ENCODE data around the gene CDH13. TPM values are rescaled to one million over a fixed set of nuclear protein-coding genes. Genes with fewer than 3 reads are reported as not detected.

CDH13 gene
- total RNA-seq, 2 donors from 2014 or later: 2.4 to 6.3 TPM

DNA sequence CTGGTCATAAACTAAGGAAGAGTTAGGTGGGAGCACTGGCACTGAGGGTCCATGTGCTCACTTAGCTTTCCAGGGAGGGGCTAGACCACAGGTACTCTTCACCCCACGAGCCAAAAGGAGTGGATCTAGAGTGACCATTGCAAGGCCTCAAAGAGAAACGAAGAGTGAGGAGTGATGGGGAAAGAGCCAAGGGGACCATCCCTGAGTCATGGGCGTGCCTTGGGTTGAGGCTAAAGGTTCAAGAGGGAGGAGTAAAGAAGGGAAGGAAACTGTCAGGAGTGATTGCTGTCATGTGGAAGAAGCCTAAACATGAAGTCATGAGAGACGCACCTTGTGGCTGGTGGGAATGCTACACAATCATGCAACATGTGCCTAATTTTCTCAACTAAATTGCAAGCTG lies 141.0 kb downstream of the CDH13 start:
- H3K36me3 ChIP-seq: no peaks in the 10 kb centered on the region
- intact Hi-C loops (cut with DNase I): no loop called here
- no peak for DNase-seq
- H3K4me3 ChIP-seq: no peak overlapping the region
- H3K27ac ChIP-seq: no peak overlapping the region
- no peak overlapping the region for H3K9ac ChIP-seq (ENCODE audit: low read depth in 2 of 2, low read length in 2 of 2)
- TF ChIP-seq, protein P1, sequence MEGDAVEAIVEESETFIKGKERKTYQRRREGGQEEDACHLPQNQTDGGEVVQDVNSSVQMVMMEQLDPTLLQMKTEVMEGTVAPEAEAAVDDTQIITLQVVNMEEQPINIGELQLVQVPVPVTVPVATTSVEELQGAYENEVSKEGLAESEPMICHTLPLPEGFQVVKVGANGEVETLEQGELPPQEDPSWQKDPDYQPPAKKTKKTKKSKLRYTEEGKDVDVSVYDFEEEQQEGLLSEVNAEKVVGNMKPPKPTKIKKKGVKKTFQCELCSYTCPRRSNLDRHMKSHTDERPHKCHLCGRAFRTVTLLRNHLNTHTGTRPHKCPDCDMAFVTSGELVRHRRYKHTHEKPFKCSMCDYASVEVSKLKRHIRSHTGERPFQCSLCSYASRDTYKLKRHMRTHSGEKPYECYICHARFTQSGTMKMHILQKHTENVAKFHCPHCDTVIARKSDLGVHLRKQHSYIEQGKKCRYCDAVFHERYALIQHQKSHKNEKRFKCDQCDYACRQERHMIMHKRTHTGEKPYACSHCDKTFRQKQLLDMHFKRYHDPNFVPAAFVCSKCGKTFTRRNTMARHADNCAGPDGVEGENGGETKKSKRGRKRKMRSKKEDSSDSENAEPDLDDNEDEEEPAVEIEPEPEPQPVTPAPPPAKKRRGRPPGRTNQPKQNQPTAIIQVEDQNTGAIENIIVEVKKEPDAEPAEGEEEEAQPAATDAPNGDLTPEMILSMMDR (IDR thresholded peaks at IDR 0.05): no peak
- no peaks in the 10 kb centered on the region for H3K27me3 ChIP-seq
- H3K4me1 ChIP-seq: no peaks in the 10 kb centered on the region
- H3K9me3 ChIP-seq: no peaks in the 10 kb centered on the region

DNA sequence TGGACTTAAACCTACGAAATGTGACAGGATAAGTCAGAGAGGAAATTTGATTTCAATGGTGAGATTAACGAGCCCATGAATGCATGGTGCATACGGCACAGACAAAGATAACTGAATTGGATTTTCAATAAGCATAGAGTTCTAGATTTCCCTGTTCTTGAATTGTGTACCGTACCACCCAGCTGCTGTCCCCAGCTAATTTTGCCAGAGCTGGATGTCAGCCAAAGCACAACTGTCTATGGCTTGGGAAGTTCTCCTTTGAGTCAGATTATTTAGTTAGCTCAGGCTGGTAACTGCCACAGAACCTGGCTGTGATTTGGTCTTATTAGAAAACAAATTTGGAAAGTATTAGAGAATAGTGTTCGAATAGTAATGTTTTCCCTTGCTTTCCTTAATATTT lies 143.1 kb downstream of the CDH13 start:
- Histone ChIP-seq H3K4me3 (no peak overlapping the region), H3K9me3 (no peaks in the 10 kb centered on the region), H3K36me3 (no peaks in the 10 kb centered on the region), H3K27ac (no peak overlapping the region), H3K27me3 (no peaks in the 10 kb centered on the region), H3K9ac (ENCODE audit: low read depth in 2 of 2, low read length in 2 of 2) (no peak overlapping the region), H3K4me1 (no peaks in the 10 kb centered on the region)
- intact Hi-C loops (cut with DNase I): no loop called here
- TF ChIP-seq, protein P1 (IDR thresholded peaks at IDR 0.05): no peak
- no peak for DNase-seq

DNA sequence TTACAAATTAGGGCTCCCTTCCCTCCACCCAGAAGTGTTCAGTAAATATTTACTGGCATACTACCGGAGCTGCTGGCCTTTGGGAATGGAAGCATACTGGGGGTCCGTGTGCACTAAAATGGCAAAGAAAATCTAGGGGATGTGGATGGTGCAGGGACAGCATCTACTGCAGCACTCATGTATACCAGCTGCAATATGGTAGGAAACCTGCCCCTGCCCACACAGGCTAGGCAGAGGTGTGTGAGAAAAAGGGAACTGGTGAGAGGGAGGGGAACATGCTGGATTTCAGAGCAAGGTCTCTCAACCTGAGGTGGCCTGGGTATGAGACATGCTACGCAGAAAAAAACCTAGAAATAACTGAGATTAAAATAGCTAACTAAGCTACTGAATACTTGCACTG lies 145.4 kb downstream of the CDH13 start:
- no peaks in the 10 kb centered on the region for H3K9me3 ChIP-seq
- no peak overlapping the region for H3K9ac ChIP-seq (ENCODE audit: low read depth in 2 of 2, low read length in 2 of 2)
- H3K27me3 ChIP-seq: no peaks in the 10 kb centered on the region
- no peaks in the 10 kb centered on the region for H3K4me1 ChIP-seq
- H3K4me3 ChIP-seq: no peak overlapping the region
- no peak overlapping the region for H3K27ac ChIP-seq
- TF ChIP-seq, protein P1 (IDR thresholded peaks at IDR 0.05): no peak
- intact Hi-C loops (cut with DNase I): no loop called here
- H3K36me3 ChIP-seq: no peaks in the 10 kb centered on the region
- DNase-seq: no peak

DNA sequence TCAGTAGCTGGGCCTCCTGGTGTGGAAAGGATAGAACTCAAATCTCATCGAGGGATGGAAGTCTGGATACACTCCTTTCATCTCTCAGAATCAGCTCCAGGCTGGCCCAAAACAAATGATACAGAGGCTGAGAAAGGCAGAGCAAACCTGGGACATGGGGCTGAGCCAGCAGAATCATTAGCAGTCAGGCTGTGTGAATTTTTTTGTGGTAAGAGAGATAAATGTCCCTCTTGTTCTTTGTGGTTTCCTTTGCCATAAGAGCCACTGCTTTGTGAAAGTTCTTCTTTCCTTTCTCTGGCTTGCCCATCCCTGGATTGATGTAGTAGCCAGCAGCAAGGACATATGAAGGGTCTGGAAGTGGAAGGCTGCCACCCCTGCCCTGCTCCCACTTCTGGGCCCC lies 146.2 kb downstream of the CDH13 start:
- Histone ChIP-seq H3K4me3 (no peak overlapping the region), H3K27ac (no peak overlapping the region), H3K9ac (ENCODE audit: low read depth in 2 of 2, low read length in 2 of 2) (no peak overlapping the region), H3K4me1 (no peaks in the 10 kb centered on the region), H3K27me3 (no peaks in the 10 kb centered on the region), H3K36me3 (no peaks in the 10 kb centered on the region), H3K9me3 (no peaks in the 10 kb centered on the region)
- intact Hi-C loops (cut with DNase I): no loop called here
- TF ChIP-seq, protein P1 (IDR thresholded peaks at IDR 0.05): no peak
- DNase-seq: no peak

DNA sequence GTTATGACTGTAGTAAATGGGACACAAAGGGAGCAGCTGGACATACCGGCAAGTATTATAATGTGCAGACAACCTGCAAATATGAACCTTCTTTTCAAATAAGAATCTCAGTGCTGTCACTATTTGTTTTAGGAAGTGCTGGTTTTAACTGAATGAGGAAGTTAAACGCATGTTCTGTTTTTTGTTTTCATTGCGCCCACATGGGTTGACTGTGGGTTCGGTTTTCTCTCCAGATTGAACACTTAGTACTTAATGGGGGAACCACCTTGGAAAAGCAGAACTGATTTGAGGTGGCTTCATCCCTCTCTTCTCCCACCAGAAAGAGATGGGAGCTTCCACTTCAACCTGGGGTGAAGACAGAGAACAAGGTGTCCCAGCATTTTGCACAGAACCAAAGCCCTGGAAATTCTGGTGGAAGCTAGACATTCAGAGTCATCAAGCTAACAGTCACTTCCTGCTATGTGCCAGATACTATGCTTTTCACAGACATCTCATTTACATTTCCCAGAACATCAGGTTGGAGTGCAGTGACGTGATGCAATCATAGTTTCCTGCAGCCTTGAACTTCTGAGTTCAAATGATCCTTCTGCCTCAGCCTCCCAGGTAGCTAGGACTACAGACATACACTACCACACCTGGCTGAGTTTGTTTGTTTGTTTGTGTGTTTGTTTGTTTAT lies 149.8 kb downstream of the CDH13 start:
- Histone ChIP-seq H3K27me3 (no peaks in the 10 kb centered on the region), H3K27ac (no peak overlapping the region), H3K4me1 (no peaks in the 10 kb centered on the region), H3K9ac (ENCODE audit: low read depth in 2 of 2, low read length in 2 of 2) (no peak overlapping the region), H3K9me3 (no peaks in the 10 kb centered on the region), H3K36me3 (no peaks in the 10 kb centered on the region), H3K4me3 (no peak overlapping the region)
- intact Hi-C loops (cut with DNase I): no loop called here
- no peak for DNase-seq
- TF ChIP-seq, protein P1 (IDR thresholded peaks at IDR 0.05): no peak
